Erythroblast (primary cell): Measurements from ENCODE around the gene CCDC138.

Experiments
- DNase-seq, 2 experiments: peaks; one replicate each; lab custom pipeline; 2025; lab: John Stamatoyannopoulos, UW
- GATA1 ChIP-seq: IDR thresholded peaks from 2 replicates; pipeline ENCODE4 v1.6.1; 2011; ENCODE audit warnings: low read depth, mild to moderate bottlenecking, control low read depth, low read length, moderate library complexity
- POLR2A ChIP-seq: IDR thresholded peaks from 2 replicates; pipeline ENCODE4 v1.6.1; 2011; ENCODE audit warnings: mild to moderate bottlenecking, low read length

CCDC138 gene

GRCh38 chr2:108809936-108810335, 23.4 kb downstream of the CCDC138 start:
- no peak for DNase-seq
- TF ChIP-seq POLR2A = no peak
- no peak for TF ChIP-seq GATA1

GRCh38 chr2:108810993-108811957, 24.7 kb downstream of the CCDC138 start:
- no peak for DNase-seq
- TF ChIP-seq POLR2A (no peak), GATA1 (no peak)

GRCh38 chr2:108813732-108814131, 27.2 kb downstream of the CCDC138 start:
- DNase-seq = no peak
- no peak for TF ChIP-seq POLR2A
- TF ChIP-seq GATA1 = no peak

- DNase-seq = peak in 1 of 2 experiments; percentile 9
- TF ChIP-seq GATA1 (no peak), POLR2A (no peak)
Observed at GRCh38 chr2:108820482-108820881, 33.9 kb downstream of the CCDC138 start.

GRCh38 chr2:108823286-108823685, 36.7 kb downstream of the CCDC138 start:
- DNase-seq = no peak
- TF ChIP-seq GATA1 = no peak

- peak; percentile 28 to 39 for DNase-seq
- no peak for TF ChIP-seq GATA1
- TF ChIP-seq POLR2A = no peak
Observed at GRCh38 chr2:108824316-108825070, 37.9 kb downstream of the CCDC138 start.

GRCh38 chr2:108825254-108825653, 38.7 kb downstream of the CCDC138 start:
- TF ChIP-seq POLR2A = no peak
- DNase-seq = peak; percentile 37 to 73

- TF ChIP-seq POLR2A = no peak
- no peak for DNase-seq
Observed at GRCh38 chr2:108825736-108826135, 39.2 kb downstream of the CCDC138 start.

- TF ChIP-seq POLR2A (no peak), GATA1 (no peak)
- no peak for DNase-seq
Observed at GRCh38 chr2:108829578-108830310, 43.2 kb downstream of the CCDC138 start.

- no peak for TF ChIP-seq POLR2A
- no peak for TF ChIP-seq GATA1
- DNase-seq = no peak
Observed at GRCh38 chr2:108833219-108833618, 46.6 kb downstream of the CCDC138 start.

GRCh38 chr2:108834620-108835019, 48.0 kb downstream of the CCDC138 start:
- no peak for TF ChIP-seq POLR2A
- TF ChIP-seq GATA1 = no peak
- DNase-seq = no peak

- DNase-seq = no peak
- TF ChIP-seq GATA1 = no peak
- TF ChIP-seq POLR2A = no peak
Observed at GRCh38 chr2:108835040-108835439, 48.5 kb downstream of the CCDC138 start.

- DNase-seq = no peak
- TF ChIP-seq POLR2A (no peak), GATA1 (no peak)
Observed at GRCh38 chr2:108837198-108837597, 50.6 kb downstream of the CCDC138 start.

GRCh38 chr2:108841506-108841905, 54.9 kb downstream of the CCDC138 start:
- TF ChIP-seq POLR2A (no peak), GATA1 (no peak)
- DNase-seq = no peak
